Trophoblast cell (in vitro differentiated cells and primary cell): ENCODE data around the gene LRRN2. TPM values are rescaled to one million over a fixed set of nuclear protein-coding genes. Genes with fewer than 3 reads are reported as not detected.

ENCODE experiments used
- DNase-seq, 2 donors: peaks; one replicate each; pipeline ENCODE4 v3.0.0-alpha.2; 2016
- H2AFZ ChIP-seq: 2 replicates; pipeline ENCODE4 v1.6.1; 2013; ENCODE audit warnings: low read length, moderate library complexity, mild to moderate bottlenecking; ENCODE audit not compliant: insufficient read depth, poor library complexity
- H2AK5ac ChIP-seq: 2 replicates; pipeline ENCODE4 v1.6.1; 2013; ENCODE audit warnings: mild to moderate bottlenecking, low read length
- H2BK120ac ChIP-seq: 2 replicates; pipeline ENCODE4 v1.6.1; 2013; ENCODE audit warnings: low read length, mild to moderate bottlenecking, moderate library complexity; ENCODE audit not compliant: insufficient read depth, poor library complexity
- H2BK12ac ChIP-seq: 2 replicates; pipeline ENCODE4 v1.6.1; 2013; ENCODE audit warnings: mild to moderate bottlenecking, low read length, moderate library complexity
- H2BK5ac ChIP-seq: 2 replicates; pipeline ENCODE4 v1.6.1; 2013; ENCODE audit warnings: low read length, low read depth, moderate library complexity, mild to moderate bottlenecking; ENCODE audit not compliant: poor library complexity
- H3K14ac ChIP-seq: 2 replicates; pipeline ENCODE4 v1.6.1; 2013; ENCODE audit warnings: mild to moderate bottlenecking, low read length
- H3K18ac ChIP-seq: 2 replicates; pipeline ENCODE4 v1.6.1; 2013; ENCODE audit warnings: mild to moderate bottlenecking, low read length
- H3K23ac ChIP-seq: 2 replicates; pipeline ENCODE4 v1.6.1; 2013; ENCODE audit warnings: low read length
- H3K27ac ChIP-seq: 2 replicates; pipeline ENCODE4 v1.5.1; 2013; ENCODE audit warnings: low read depth, mild to moderate bottlenecking, inconsistent platforms, low read length, moderate library complexity
- H3K27me3 ChIP-seq: 2 replicates; pipeline ENCODE4 v1.6.1; 2013; ENCODE audit warnings: inconsistent platforms, mild to moderate bottlenecking, low read length, moderate library complexity; ENCODE audit not compliant: insufficient read depth
- H3K36me3 ChIP-seq, 2 experiments: 1 replicate in 1 of 2; 2 replicates in 1 of 2; pipeline ENCODE4 v1.6.1; 2013; ENCODE audit warnings: low read length in 2 of 2, mild to moderate bottlenecking in 2 of 2, moderate library complexity in 1 of 2; ENCODE audit not compliant: insufficient read depth in 2 of 2, control insufficient read depth in 1 of 2
- H3K4ac ChIP-seq: 2 replicates; pipeline ENCODE4 v1.6.1; 2013; ENCODE audit warnings: low read depth, mild to moderate bottlenecking, low read length, moderate library complexity
- H3K4me1 ChIP-seq, 2 experiments: 1 replicate in 1 of 2; 2 replicates in 1 of 2; pipeline ENCODE4 v1.6.1; 2013; ENCODE audit warnings: low read length in 2 of 2, mild to moderate bottlenecking in 2 of 2, moderate library complexity in 1 of 2; ENCODE audit not compliant: insufficient read depth in 2 of 2, control insufficient read depth in 1 of 2
- H3K4me2 ChIP-seq: 2 replicates; pipeline ENCODE4 v1.6.1; 2013; ENCODE audit warnings: inconsistent platforms, mild to moderate bottlenecking, low read length, moderate library complexity
- H3K4me3 ChIP-seq: 2 replicates; pipeline ENCODE4 v1.5.1; 2013; ENCODE audit warnings: mild to moderate bottlenecking, low read depth, low read length, inconsistent platforms
- H3K79me1 ChIP-seq: one replicate; pipeline ENCODE4 v1.6.1; 2013; ENCODE audit warnings: low read length
- H3K79me2 ChIP-seq: 2 replicates; pipeline ENCODE4 v1.6.1; 2013; ENCODE audit warnings: low read length, mild to moderate bottlenecking; ENCODE audit not compliant: control insufficient read depth, insufficient read depth, poor library complexity
- H3K9ac ChIP-seq: 2 replicates; pipeline ENCODE4 v1.6.1; 2013; ENCODE audit warnings: mild to moderate bottlenecking, low read length
- H3K9me3 ChIP-seq: 2 replicates; pipeline ENCODE4 v1.6.1; 2013; ENCODE audit warnings: low read depth, mild to moderate bottlenecking, control low read depth, inconsistent platforms, low read length; ENCODE audit not compliant: insufficient read depth
- H4K12ac ChIP-seq: 2 replicates; pipeline ENCODE4 v1.6.1; 2013; ENCODE audit warnings: low read depth, mild to moderate bottlenecking, low read length, moderate library complexity
- H4K8ac ChIP-seq: 2 replicates; pipeline ENCODE4 v1.6.1; 2013; ENCODE audit warnings: low read depth, mild to moderate bottlenecking, low read length, moderate library complexity
- H4K91ac ChIP-seq: one replicate; pipeline ENCODE4 v1.6.1; 2013; ENCODE audit warnings: low read depth, mild to moderate bottlenecking, low read length, moderate library complexity
- WGBS: extraction: QIAGEN DNeasy Blood & Tissue Kit; methylation state at CpG from one replicate; pipeline ENCODE4 v1.1.7; 2013; ENCODE audit warnings: missing lambda C conversion rate; ENCODE audit not compliant: insufficient read length, insufficient coverage; ENCODE audit errors: extremely low coverage; 5-methylcytosine and 5-hydroxymethylcytosine counted together
- polyA plus RNA-seq: library from polyadenylated mRNA; stranded (reverse); fragments of 200-250 nt; gene quantifications from 2 replicates; pipeline ENCODE4 v1.2.3, GENCODE V29; 2013

The LRRN2 gene
- 0.34 and 0.49 TPM in 2 replicates for polyA plus RNA-seq

- H3K18ac ChIP-seq: no peak within 1 kb of the TSS
These were observed at the start of gene LRRN2 for GRCh38 chr1:204685236-204686006. Gene LRRN2, minus strand, starts transcription at chr1:204685738. Its CDS starts 65,746 bp downstream, at chr1:204619992.

DNA sequence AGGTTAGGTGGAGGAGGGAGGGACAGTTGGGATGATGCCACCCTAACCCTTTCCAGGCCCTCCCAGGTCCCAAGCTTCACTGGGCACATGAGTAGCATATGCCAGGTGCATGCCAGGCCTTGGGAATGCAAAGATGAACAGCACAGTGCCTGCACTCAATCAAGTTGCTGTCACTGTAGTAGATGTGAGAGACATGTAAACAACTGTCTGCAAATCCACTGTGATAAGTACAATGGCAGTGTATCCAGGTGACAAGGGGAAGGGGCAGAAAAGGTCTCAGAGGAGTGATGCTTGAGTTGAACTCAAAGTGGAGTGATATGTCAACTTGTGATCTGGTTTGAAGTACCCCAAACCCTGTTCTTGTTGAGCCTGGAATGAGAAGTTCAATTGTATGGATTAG lies 49.5 kb upstream of the LRRN2 start:
- no peak overlapping the region for H3K9ac ChIP-seq
- no peak overlapping the region for H3K4me3 ChIP-seq
- no peak overlapping the region for H4K8ac ChIP-seq
- H3K18ac ChIP-seq: no peak overlapping the region
- no peak overlapping the region for H2AK5ac ChIP-seq
- H3K4me2 ChIP-seq: no peak overlapping the region
- no peak overlapping the region for H3K4ac ChIP-seq
- no peak overlapping the region for H2BK120ac ChIP-seq
- H3K4me1 ChIP-seq: no peaks in the 10 kb centered on the region
- no peaks in the 10 kb centered on the region for H3K27me3 ChIP-seq
- no peak overlapping the region for H2BK5ac ChIP-seq
- H2BK12ac ChIP-seq: no peak overlapping the region
- no peaks in the 10 kb centered on the region for H3K79me1 ChIP-seq
- H2AFZ ChIP-seq: no peak overlapping the region
- no peak overlapping the region for H4K91ac ChIP-seq
- H3K14ac ChIP-seq: no peak overlapping the region
- H4K12ac ChIP-seq: no peak overlapping the region
- no peak overlapping the region for H3K27ac ChIP-seq
- H3K79me2 ChIP-seq: no peaks in the 10 kb centered on the region
- no peak for DNase-seq
- no peaks in the 10 kb centered on the region for H3K36me3 ChIP-seq
- H3K23ac ChIP-seq: no peak overlapping the region
- no peaks in the 10 kb centered on the region for H3K9me3 ChIP-seq

More at GRCh38 chr1:204685236-204686006, at the start of gene LRRN2:
- Histone ChIP-seq H4K91ac (no peak within 1 kb of the TSS), H3K4me2 (peak within 1 kb of the TSS; percentile 83), H2AK5ac (no peak within 1 kb of the TSS), H3K79me1 (no peaks in the 10 kb centered on the region), H3K27ac (no peak within 1 kb of the TSS), H2BK120ac (no peak within 1 kb of the TSS), H2BK5ac (no peak within 1 kb of the TSS), H4K12ac (no peak within 1 kb of the TSS), H4K8ac (no peak within 1 kb of the TSS), H3K4me1 (peaks cover 11 to 15% of the 10 kb centered on the region in 2 experiments), H3K23ac (no peak within 1 kb of the TSS), H2AFZ (peak within 1 kb of the TSS; percentile 41), H3K27me3 (peaks cover 32% of the 10 kb centered on the region), H3K9me3 (peaks cover 2% of the 10 kb centered on the region), H3K14ac (no peak within 1 kb of the TSS), H2BK12ac (no peak within 1 kb of the TSS), H3K79me2 (no peaks in the 10 kb centered on the region), H3K36me3 (no peaks in the 10 kb centered on the region), H3K4me3 (peak within 1 kb of the TSS; percentile 67), H3K4ac (no peak within 1 kb of the TSS), H3K9ac (no peak within 1 kb of the TSS)
- WGBS: no CpG with 5 or more reads among the region's 84 CpGs
- no peak for DNase-seq

GRCh38 chr1:204733869-204734596 lies 48.5 kb upstream of the LRRN2 start:
- H3K27me3 ChIP-seq: no peaks in the 10 kb centered on the region
- H2BK120ac ChIP-seq: no peak overlapping the region
- no peak overlapping the region for H2BK5ac ChIP-seq
- H3K9ac ChIP-seq: no peak overlapping the region
- H3K9me3 ChIP-seq: peaks cover 2% of the 10 kb centered on the region
- no peaks in the 10 kb centered on the region for H3K79me2 ChIP-seq
- no peak overlapping the region for H3K14ac ChIP-seq
- no peaks in the 10 kb centered on the region for H3K36me3 ChIP-seq
- no CpG with 5 or more reads among the region's 12 CpGs for WGBS
- no peak overlapping the region for H3K27ac ChIP-seq
- H3K18ac ChIP-seq: no peak overlapping the region
- H3K4me3 ChIP-seq: no peak overlapping the region
- no peak for DNase-seq
- H2BK12ac ChIP-seq: no peak overlapping the region
- no peak overlapping the region for H2AFZ ChIP-seq
- no peak overlapping the region for H2AK5ac ChIP-seq
- H3K23ac ChIP-seq: no peak overlapping the region
- no peaks in the 10 kb centered on the region for H3K4me1 ChIP-seq
- H4K91ac ChIP-seq: no peak overlapping the region
- no peak overlapping the region for H4K8ac ChIP-seq
- H4K12ac ChIP-seq: no peak overlapping the region
- H3K4me2 ChIP-seq: no peak overlapping the region
- H3K4ac ChIP-seq: no peak overlapping the region
- no peaks in the 10 kb centered on the region for H3K79me1 ChIP-seq

GRCh38 chr1:204733289-204733688 lies 47.8 kb upstream of the LRRN2 start:
- Histone ChIP-seq H3K18ac (no peak overlapping the region), H4K12ac (no peak overlapping the region), H3K27me3 (no peaks in the 10 kb centered on the region), H3K79me2 (no peaks in the 10 kb centered on the region), H2AFZ (no peak overlapping the region), H3K4me1 (no peaks in the 10 kb centered on the region), H3K9me3 (peaks cover 2% of the 10 kb centered on the region), H3K36me3 (no peaks in the 10 kb centered on the region), H2AK5ac (no peak overlapping the region), H2BK5ac (no peak overlapping the region), H3K14ac (no peak overlapping the region), H2BK12ac (no peak overlapping the region), H3K79me1 (no peaks in the 10 kb centered on the region), H2BK120ac (no peak overlapping the region), H3K4me3 (no peak overlapping the region), H3K4me2 (no peak overlapping the region), H3K4ac (no peak overlapping the region), H3K9ac (no peak overlapping the region), H3K23ac (no peak overlapping the region), H3K27ac (no peak overlapping the region), H4K91ac (no peak overlapping the region), H4K8ac (no peak overlapping the region)
- no peak for DNase-seq
- no CpG with 5 or more reads among the region's 4 CpGs for WGBS
